H1 (cell line): Measurements from ENCODE around the gene PPRC1. TPM values are rescaled to one million over a fixed set of nuclear protein-coding genes. Genes with fewer than 3 reads are reported as not detected.
A peak's percentile ranks its signal among the peaks of the same experiment; 100 is the strongest.

ENCODE experiments used
- CTCF ChIA-PET: fragments of 300-600 bp; sonication (Branson Sonifier 250); formaldehyde crosslinking; loops from one replicate; lab custom pipeline; 2021; ENCODE audit not compliant: partially characterized antibody; lab: Charles Lee
- POLR2A ChIA-PET: fragments of 300-600 bp; sonication (Branson Sonifier 250); formaldehyde crosslinking; loops from one replicate; lab custom pipeline; 2021; ENCODE audit warnings: inconsistent platforms; ENCODE audit not compliant: partially characterized antibody; lab: Charles Lee
- DNase-seq, 2 experiments: peaks; one replicate each; pipeline versions ENCODE4 v3.0.0 to v3.0.0-alpha.2; 2010 to 2022; ENCODE audit warnings: low spot score in 2 of 2, low read depth in 1 of 2, mixed read lengths in 1 of 2
- FAIRE-seq: peaks from 2 replicates; lab custom pipeline; 2011; peaks lifted over from hg19 to GRCh38; lab: Jason Lieb, UNC
- H2AFZ ChIP-seq: 2 replicates; pipeline ENCODE4 v1.8.1; 2012; ENCODE audit warnings: low read length, inconsistent platforms
- H2AK5ac ChIP-seq: 2 replicates; pipeline ENCODE4 v1.6.1; 2013; ENCODE audit warnings: low read depth, low read length
- H2BK120ac ChIP-seq: replicated peaks from 2 replicates; pipeline ENCODE3; 2013; ENCODE audit warnings: low read depth, low read length, inconsistent platforms
- H2BK12ac ChIP-seq: 2 replicates; pipeline ENCODE4 v1.6.1; 2013; ENCODE audit warnings: low read depth, low read length
- H2BK15ac ChIP-seq: 2 replicates; pipeline ENCODE4 v1.6.1; 2013; ENCODE audit warnings: low read length
- H2BK20ac ChIP-seq: 2 replicates; pipeline ENCODE4 v1.6.1; 2013; ENCODE audit warnings: low read length
- H2BK5ac ChIP-seq: 2 replicates; pipeline ENCODE4 v1.6.1; 2013; ENCODE audit warnings: low read depth, low read length
- H3K14ac ChIP-seq: 2 replicates; pipeline ENCODE4 v1.6.1; 2013; ENCODE audit warnings: inconsistent platforms; ENCODE audit not compliant: insufficient read length
- H3K18ac ChIP-seq: 2 replicates; pipeline ENCODE4 v1.6.1; 2013; ENCODE audit warnings: low read length; ENCODE audit errors: extremely low read depth
- H3K23ac ChIP-seq: 2 replicates; pipeline ENCODE4 v1.6.1; 2013; ENCODE audit warnings: inconsistent platforms; ENCODE audit not compliant: insufficient read length
- H3K23me2 ChIP-seq: 2 replicates; pipeline ENCODE4 v1.6.1; 2013; ENCODE audit warnings: low read depth, low read length
- H3K27ac ChIP-seq: 2 replicates; pipeline ENCODE4 v1.6.1; 2011; ENCODE audit warnings: low read depth, low read length, inconsistent platforms
- H3K27me3 ChIP-seq, 4 experiments: replicated peaks in 1 of 4; 1 replicate in 1 of 4; 2 replicates in 3 of 4; pipeline versions ENCODE4 v1.6.1 to v1.8.1; 2011 to 2013; ENCODE audit warnings: low read length in 3 of 4, mild to moderate bottlenecking in 3 of 4, inconsistent platforms in 2 of 4, mixed read lengths in 2 of 4, moderate library complexity in 1 of 4; ENCODE audit not compliant: control insufficient read depth in 3 of 4, insufficient read depth in 3 of 4; ENCODE audit errors: extremely low read depth in 1 of 4
- H3K36me3 ChIP-seq, 4 experiments: 2 replicates each; pipeline versions ENCODE4 v1.6.1 to v1.8.1; 2011 to 2013; ENCODE audit warnings: mild to moderate bottlenecking in 4 of 4, low read length in 3 of 4, moderate library complexity in 2 of 4, control low read depth in 1 of 4, inconsistent platforms in 1 of 4; ENCODE audit not compliant: insufficient read depth in 4 of 4, control insufficient read depth in 2 of 4
- H3K4ac ChIP-seq: replicated peaks from 2 replicates; pipeline ENCODE3; 2013; ENCODE audit warnings: low read length, low read depth, mixed read lengths, inconsistent platforms; ENCODE audit not compliant: insufficient read length
- H3K4me1 ChIP-seq, 4 experiments: replicated peaks in 1 of 4; 1 replicate in 1 of 4; 2 replicates in 3 of 4; pipeline versions ENCODE4 v1.6.1 to v1.8.1; 2011 to 2013; ENCODE audit warnings: low read length in 3 of 4, inconsistent platforms in 2 of 4, mixed read lengths in 1 of 4; ENCODE audit not compliant: insufficient read depth in 4 of 4, control insufficient read depth in 3 of 4
- H3K4me2 ChIP-seq, 2 experiments: 2 replicates each; pipeline versions ENCODE4 v1.6.1 to v1.8.1; 2011 to 2013; ENCODE audit warnings: low read depth in 2 of 2, low read length in 2 of 2, control low read depth in 1 of 2, inconsistent platforms in 1 of 2, mild to moderate bottlenecking in 1 of 2; ENCODE audit not compliant: insufficient read depth in 1 of 2
- H3K4me3 ChIP-seq, 4 experiments: fragments of 200-600, 300-600 bp in 1 of 4; sonication (generic), shearing (Covaris generic), sonication (Bioruptor Twin) in 1 of 4; 2 replicates each; pipeline versions ENCODE4 v1.5.1 to v1.8.1; 2011 to 2016; ENCODE audit warnings: low read length in 4 of 4, low read depth in 3 of 4, control low read depth in 2 of 4, inconsistent platforms in 2 of 4, mild to moderate bottlenecking in 2 of 4, mixed read lengths in 1 of 4, moderate library complexity in 1 of 4; ENCODE audit not compliant: insufficient read depth in 2 of 4; ENCODE audit errors: extremely low read depth in 1 of 4
- H3K56ac ChIP-seq: replicated peaks from 2 replicates; pipeline ENCODE3; 2013; ENCODE audit warnings: low read depth, mild to moderate bottlenecking, mixed read lengths, low read length, inconsistent platforms; ENCODE audit not compliant: insufficient read length
- H3K79me1 ChIP-seq: 2 replicates; pipeline ENCODE4 v1.6.1; 2013; ENCODE audit warnings: low read depth, low read length, control low read depth
- H3K79me2 ChIP-seq, 2 experiments: 2 replicates each; pipeline versions ENCODE4 v1.6.1 to v1.8.1; 2012 to 2013; ENCODE audit warnings: low read length in 2 of 2, mild to moderate bottlenecking in 2 of 2, inconsistent platforms in 1 of 2; ENCODE audit not compliant: insufficient read depth in 2 of 2, control insufficient read depth in 1 of 2
- H3K9ac ChIP-seq, 4 experiments: replicated peaks in 1 of 4; 1 replicate in 1 of 4; 2 replicates in 3 of 4; pipeline versions ENCODE4 v1.6.1 to v1.8.1; 2011 to 2013; ENCODE audit warnings: low read depth in 3 of 4, low read length in 3 of 4, control low read depth in 2 of 4, mild to moderate bottlenecking in 2 of 4, moderate library complexity in 2 of 4, inconsistent platforms in 1 of 4; ENCODE audit errors: extremely low read depth in 1 of 4
- H3K9me3 ChIP-seq, 2 experiments: 2 replicates each; pipeline versions ENCODE4 v1.6.1 to v1.8.1; 2012 to 2013; ENCODE audit warnings: mild to moderate bottlenecking in 2 of 2, moderate library complexity in 2 of 2, control low read depth in 1 of 2, inconsistent platforms in 1 of 2, low read depth in 1 of 2, low read length in 1 of 2, mixed read lengths in 1 of 2; ENCODE audit not compliant: insufficient read depth in 2 of 2
- H4K20me1 ChIP-seq, 2 experiments: replicated peaks in 1 of 2; 2 replicates each; pipeline versions ENCODE3 to v1.8.1; 2011 to 2013; ENCODE audit warnings: inconsistent platforms in 2 of 2, low read length in 2 of 2, mild to moderate bottlenecking in 1 of 2; ENCODE audit not compliant: insufficient read depth in 2 of 2, control insufficient read depth in 1 of 2
- H4K5ac ChIP-seq: 2 replicates; pipeline ENCODE4 v1.6.1; 2013; ENCODE audit warnings: low read length, low read depth, mixed read lengths, inconsistent platforms; ENCODE audit not compliant: insufficient read length
- H4K8ac ChIP-seq: 2 replicates; pipeline ENCODE4 v1.8.0; 2013; ENCODE audit warnings: mild to moderate bottlenecking, moderate library complexity, low read length, inconsistent platforms; ENCODE audit not compliant: insufficient read depth; ENCODE audit errors: extremely low read depth
- H4K91ac ChIP-seq: replicated peaks from 2 replicates; pipeline ENCODE3; 2013; ENCODE audit warnings: low read length, mixed read lengths, inconsistent platforms; ENCODE audit not compliant: insufficient read length
- EGR1 ChIP-seq: IDR thresholded peaks from 2 replicates; pipeline ENCODE4 v1.6.1; 2011; ENCODE audit warnings: low read depth, low read length, borderline replicate concordance
- GABPA ChIP-seq: IDR thresholded peaks from 2 replicates; pipeline ENCODE4 v1.6.1; 2011; ENCODE audit warnings: mild to moderate bottlenecking, low read length, moderate library complexity, borderline replicate concordance; ENCODE audit not compliant: insufficient read depth
- JUN ChIP-seq: IDR thresholded peaks from 2 replicates; pipeline ENCODE4 v1.6.1; 2011; ENCODE audit warnings: low read depth, mild to moderate bottlenecking, improper control_type of control experiment, low read length
- KDM4A ChIP-seq: IDR thresholded peaks from one replicate; pipeline ENCODE4 v1.7.1; 2012; ENCODE audit warnings: low read depth, mild to moderate bottlenecking, moderate library complexity, low read length, inconsistent platforms; ENCODE audit not compliant: severe bottlenecking
- PHF8 ChIP-seq: fragments of 200-600 bp; sonication (generic); conservative IDR thresholded peaks from 2 replicates; pipeline ENCODE4 v1.7.1; 2012; ENCODE audit warnings: low read depth, mild to moderate bottlenecking, inconsistent platforms, low read length, moderate library complexity
- POLR2AphosphoS5 ChIP-seq: IDR thresholded peaks from 2 replicates; pipeline ENCODE4 v1.6.1; 2011; ENCODE audit warnings: low read depth, low read length
- RBBP5 ChIP-seq: IDR thresholded peaks from 2 replicates; pipeline ENCODE4 v1.7.1; 2012; ENCODE audit warnings: low read depth, mild to moderate bottlenecking, inconsistent platforms, low read length, moderate library complexity, borderline replicate concordance
- SIRT6 ChIP-seq: IDR thresholded peaks from one replicate; pipeline ENCODE4 v1.7.1; 2012; ENCODE audit warnings: low read length, inconsistent platforms
- SP1 ChIP-seq: IDR thresholded peaks from 2 replicates; pipeline ENCODE4 v1.6.1; 2011; ENCODE audit warnings: low read depth, low read length
- WGBS, 2 experiments: shearing (Covaris generic) in 1 of 2; methylation state at CpG; one replicate each; pipeline versions ENCODE4 v1.1.6 to v1.1.7; 2013 to 2015; ENCODE audit warnings: low lambda C conversion rate in 2 of 2, mixed read lengths in 2 of 2, inconsistent platforms in 1 of 2, low coverage in 1 of 2, missing lambda C conversion rate in 1 of 2; ENCODE audit not compliant: insufficient replicate concordance in 2 of 2, insufficient coverage in 1 of 2, insufficient read length in 1 of 2; ENCODE audit errors: extremely low coverage in 1 of 2, missing lambda C conversion rate in 1 of 2; 5-methylcytosine and 5-hydroxymethylcytosine counted together
- polyA plus RNA-seq, 7 experiments: library from polyadenylated mRNA; depleted of rRNA in 3 of 7; stranded (reverse) in 5 of 7; unstranded in 2 of 7; fragments of >200 nt in 5 of 7; fragments of 200-250 nt in 2 of 7; gene quantifications; 1 replicate in 5 of 7; 2 replicates in 1 of 7; 4 replicates in 1 of 7; pipeline versions ENCODE4 v1.2.1 to v1.2.3, GENCODE V29; 2011 to 2013; ENCODE audit warnings: missing spikeins in 2 of 7, mixed read lengths in 2 of 7
- total RNA-seq: library from RNA; stranded (reverse); fragmentation: NEBNext Ultra II Directional; extraction: Animal tissue kit (Norgen Biotek cat#: 25700); gene quantifications from 2 replicates; pipeline ENCODE4 v1.2.1, GENCODE V29; 2021
- TF ChIP-seq, protein P1 (sequence below): IDR thresholded peaks from 2 replicates; pipeline ENCODE4 v1.6.1; 2012; ENCODE audit warnings: inconsistent platforms

PPRC1 gene
- total and polyA plus RNA-seq, 2 of the 8 experiments (the other 6 are each of a cell fraction or from before 2014, with no cell fraction given), result 46.5 to 88.4 TPM

DNA sequence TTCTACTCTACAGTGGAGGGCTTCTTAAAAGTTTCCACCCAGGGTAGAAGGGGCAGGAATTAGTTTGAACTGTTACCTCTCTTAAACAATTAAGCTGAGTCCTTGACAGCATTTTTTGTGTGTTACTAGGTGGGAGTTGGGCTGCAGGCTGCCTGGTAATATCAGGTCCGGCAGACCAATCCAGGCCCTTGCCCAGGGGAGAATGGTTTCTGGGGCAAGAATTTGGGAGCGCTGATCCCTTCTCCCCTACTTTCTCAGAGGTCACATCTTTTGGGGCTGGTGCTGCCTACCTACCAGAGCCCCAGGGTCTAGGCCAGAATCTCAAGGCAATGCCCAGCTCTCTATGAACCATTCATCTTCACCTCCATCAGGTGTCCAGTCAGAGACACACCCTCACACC lies 1.6 kb downstream of the PPRC1 start:
- H3K18ac ChIP-seq, result no peak overlapping the region; the same call in 1 of the 2 replicates
- H3K9ac ChIP-seq, result peak overlapping the region in 2 of 4 experiments; percentile 97 to 98; a peak in 4 of 7 replicates
- no peak overlapping the region for H3K56ac ChIP-seq
- peaks cover 15% of the 10 kb centered on the region for H3K79me1 ChIP-seq
- FAIRE-seq, result no peak
- H2BK120ac ChIP-seq, result no peak overlapping the region
- H3K14ac ChIP-seq, result no peak overlapping the region
- H2BK15ac ChIP-seq, result no peak overlapping the region
- TF ChIP-seq JUN (no peak), EGR1 (no peak), SIRT6 (no peak), PHF8 (no peak), GABPA (no peak), RBBP5 (no peak), POLR2AphosphoS5 (no peak), KDM4A (no peak), SP1 (no peak)
- TF ChIP-seq, protein P1, sequence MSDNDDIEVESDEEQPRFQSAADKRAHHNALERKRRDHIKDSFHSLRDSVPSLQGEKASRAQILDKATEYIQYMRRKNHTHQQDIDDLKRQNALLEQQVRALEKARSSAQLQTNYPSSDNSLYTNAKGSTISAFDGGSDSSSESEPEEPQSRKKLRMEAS, result no peak
- H4K91ac ChIP-seq, result no peak overlapping the region
- H3K9me3 ChIP-seq, result no peaks in the 10 kb centered on the region
- no peak overlapping the region for H3K27ac ChIP-seq
- H2BK12ac ChIP-seq, result no peak overlapping the region
- peaks cover 0 to 12% (median 3%) of the 10 kb centered on the region in 4 experiments; a peak in 4 of 7 replicates for H3K4me1 ChIP-seq
- H4K8ac ChIP-seq, result no peak overlapping the region
- no peak overlapping the region for H2AFZ ChIP-seq
- CTCF ChIA-PET, result interaction anchor here (0.6 to 1.6 kb wide), 5 partner anchors 12 to 21 kb away, joined by 3 to 6 read pairs (median 3); no protein-coding TSS in a partner anchor
- peaks cover 39 to 65% of the 10 kb centered on the region in 2 experiments for H3K79me2 ChIP-seq
- POLR2A ChIA-PET, result interaction anchor here (0.7 to 20.0 kb wide), 11 partner anchors 10 to 316 kb away, joined by 3 to 408 read pairs (median 6); partner anchors contain the start of genes NOLC1 and OGA
- H3K27me3 ChIP-seq, result no peaks in the 10 kb centered on the region
- no peak overlapping the region for H2BK5ac ChIP-seq
- peaks cover 28 to 33% of the 10 kb centered on the region in 2 experiments for H4K20me1 ChIP-seq
- H3K4ac ChIP-seq, result no peak overlapping the region
- H2AK5ac ChIP-seq, result no peak overlapping the region
- H3K36me3 ChIP-seq, result peaks cover 17 to 22% (median 20%) of the 10 kb centered on the region in 4 experiments
- peak overlapping the region; percentile 75 to 95 (median 86); a peak in 6 of 8 replicates for H3K4me3 ChIP-seq
- H4K5ac ChIP-seq, result no peak overlapping the region
- no peak overlapping the region for H3K23ac ChIP-seq
- WGBS, 2 experiments, result 84% methylated on average over 2 of the region's 2 CpGs; no CpG with 5 or more reads in 1 of the 2 experiments
- no peak for DNase-seq
- peaks cover 10% of the 10 kb centered on the region; the same call in 1 of the 2 replicates for H3K23me2 ChIP-seq
- H3K4me2 ChIP-seq, result peak overlapping the region; percentile 90 to 94
- no peak overlapping the region for H2BK20ac ChIP-seq
